ENCODE measurements around the gene DGLUCY. TPM values are rescaled to one million over a fixed set of nuclear protein-coding genes. Genes with fewer than 3 reads are reported as not detected.

The DGLUCY gene
- total and polyA plus RNA-seq, 2 of the 8 experiments (the other 6 are each of a cell fraction or from before 2014, with no cell fraction given): 24.9 to 31.8 TPM

- TF ChIP-seq EGR1 (IDR thresholded peaks at IDR 0.05; ENCODE audit: borderline replicate concordance, low read depth, low read length) (no peak), CTCF (IDR thresholded peaks at IDR 0.05; ENCODE audit: control extremely low read depth in 1 of 3, insufficient read depth in 1 of 3, low read depth in 1 of 3, low read length in 3 of 3) (no peak), SIN3A (conservative IDR thresholded peaks at IDR 0.05 in 1 of 2, IDR thresholded peaks at IDR 0.05 in 1 of 2; ENCODE audit: low read depth in 1 of 2, low read length in 2 of 2) (no peak), RFX5 (IDR thresholded peaks at IDR 0.05; ENCODE audit: borderline replicate concordance, low read depth, low read length) (no peak), SRF (IDR thresholded peaks at IDR 0.05; ENCODE audit: low read depth, low read length) (no peak), BRCA1 (IDR thresholded peaks at IDR 0.05; ENCODE audit: low read depth, low read length) (no peak), CBX5 (IDR thresholded peaks at IDR 0.05; ENCODE audit: low read depth, low read length) (no peak), CHD1 (IDR thresholded peaks at IDR 0.05; ENCODE audit: low read depth, low read length) (no peak), TBP (IDR thresholded peaks at IDR 0.05; ENCODE audit: low read depth, low read length) (no peak)
- H3K56ac ChIP-seq (replicated peaks; ENCODE audit: insufficient read length, low read depth, low read length): no peak overlapping the region
- H3K23ac ChIP-seq (ENCODE audit: insufficient read length): no peak overlapping the region
- H2BK15ac ChIP-seq (ENCODE audit: low read length): no peak overlapping the region
- H3K4me3 ChIP-seq (ENCODE audit: extremely low read depth in 1 of 4, insufficient read depth in 2 of 4, low read depth in 3 of 4, low read length in 4 of 4): no peak overlapping the region
- H2BK120ac ChIP-seq (replicated peaks; ENCODE audit: low read depth, low read length): no peak overlapping the region
- H3K9me3 ChIP-seq (ENCODE audit: insufficient read depth in 2 of 2, low read depth in 1 of 2, low read length in 1 of 2): no peaks in the 10 kb centered on the region
- no peaks in the 10 kb centered on the region for H3K79me1 ChIP-seq (ENCODE audit: low read depth, low read length)
- no peak overlapping the region for H3K27ac ChIP-seq (ENCODE audit: low read depth, low read length)
- no peak overlapping the region for H2AK5ac ChIP-seq (ENCODE audit: low read depth, low read length)
- no peaks in the 10 kb centered on the region for H3K4me1 ChIP-seq (replicated peaks in 1 of 4; ENCODE audit: control insufficient read depth in 3 of 4, insufficient read depth in 4 of 4, low read length in 3 of 4)
- WGBS, 2 experiments (ENCODE audit: extremely low coverage in 1 of 2, insufficient coverage in 1 of 2, insufficient read length in 1 of 2, insufficient replicate concordance in 2 of 2, low coverage in 1 of 2, low lambda C conversion rate in 2 of 2, missing lambda C conversion rate in 1 of 2): 100% methylated on average over 3 of the region's 3 CpGs; no CpG with 5 or more reads in 1 of the 2 experiments
- H4K5ac ChIP-seq (ENCODE audit: insufficient read length, low read depth, low read length): no peak overlapping the region
- no peak overlapping the region for H3K4me2 ChIP-seq (ENCODE audit: insufficient read depth in 1 of 2, low read depth in 2 of 2, low read length in 2 of 2)
- no peaks in the 10 kb centered on the region for H3K23me2 ChIP-seq (ENCODE audit: low read depth, low read length)
- DNase-seq (ENCODE audit: low read depth in 1 of 2, low spot score in 2 of 2) (no peak), FAIRE-seq (no peak)
- no peak overlapping the region for H3K4ac ChIP-seq (replicated peaks; ENCODE audit: insufficient read length, low read depth, low read length)
- H2BK20ac ChIP-seq (ENCODE audit: low read length): no peak overlapping the region
- no peak overlapping the region for H3K18ac ChIP-seq (ENCODE audit: extremely low read depth, low read length)
- H3K36me3 ChIP-seq (ENCODE audit: control insufficient read depth in 2 of 4, insufficient read depth in 4 of 4, low read length in 3 of 4): peaks cover 0 to 26% (median 12%) of the 10 kb centered on the region in 4 experiments; a peak in 4 of 8 replicates
- CTCF ChIA-PET (ENCODE audit: partially characterized antibody): interaction anchor here (0.5 to 1.4 kb wide), 3 partner anchors 28 to 32 kb away, joined by 3 to 5 read pairs (median 3); no protein-coding TSS in a partner anchor
- H2BK5ac ChIP-seq (ENCODE audit: low read depth, low read length): no peak overlapping the region
- no peaks in the 10 kb centered on the region for H3K79me2 ChIP-seq (ENCODE audit: control insufficient read depth in 1 of 2, insufficient read depth in 2 of 2, low read length in 2 of 2)
- no peak overlapping the region for H4K8ac ChIP-seq (ENCODE audit: extremely low read depth, insufficient read depth, low read length)
- H3K14ac ChIP-seq (ENCODE audit: insufficient read length): no peak overlapping the region
- no peak overlapping the region for H3K9ac ChIP-seq (replicated peaks in 1 of 4; ENCODE audit: extremely low read depth in 1 of 4, low read depth in 3 of 4, low read length in 3 of 4)
- no peaks in the 10 kb centered on the region for H3K27me3 ChIP-seq (replicated peaks in 1 of 4; ENCODE audit: control insufficient read depth in 3 of 4, extremely low read depth in 1 of 4, insufficient read depth in 3 of 4, low read length in 3 of 4)
- H4K20me1 ChIP-seq (replicated peaks in 1 of 2; ENCODE audit: control insufficient read depth in 1 of 2, insufficient read depth in 2 of 2, low read length in 2 of 2): no peaks in the 10 kb centered on the region
- POLR2A ChIA-PET (ENCODE audit: partially characterized antibody): no interaction called here
- no peak overlapping the region for H2AFZ ChIP-seq (ENCODE audit: low read length)
- no peak overlapping the region for H2BK12ac ChIP-seq (ENCODE audit: low read depth, low read length)
- no peak overlapping the region for H4K91ac ChIP-seq (replicated peaks; ENCODE audit: insufficient read length, low read length)
These were observed 93.1 kb downstream of the DGLUCY start for GRCh38 chr14:91207008-91207407.
